Measurements from ENCODE around the gene ZNF134.

Gene ZNF134

DNA sequence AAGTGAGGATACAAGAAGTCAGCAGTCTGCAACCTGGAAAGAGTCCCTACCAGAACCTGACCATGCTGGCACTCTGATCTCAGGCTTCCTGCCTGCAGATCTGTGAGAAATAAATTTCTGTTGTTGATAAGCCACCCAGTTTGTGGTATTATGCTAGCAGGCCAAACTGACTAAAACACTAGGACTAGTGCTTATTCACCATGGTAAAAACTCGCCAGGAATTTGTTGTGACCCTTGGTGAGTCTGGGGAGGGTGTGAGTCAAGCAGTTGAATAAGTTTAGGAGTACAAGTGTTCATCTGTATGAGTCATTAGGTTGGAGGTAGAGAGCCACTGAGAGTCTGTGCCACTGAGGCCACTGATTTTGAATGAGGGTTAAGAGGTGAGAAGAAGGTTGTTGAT lies 26.5 kb upstream of the ZNF134 start:
- Histone ChIP-seq H3K27me3 (ENCODE audit: insufficient read depth, poor library complexity, severe bottlenecking) (no peaks in the 10 kb centered on the region), H3K4me3 (ENCODE audit: severe bottlenecking) (no peak overlapping the region), H3K36me3 (ENCODE audit: low read depth) (peaks cover 55% of the 10 kb centered on the region), H3K9me3 (ENCODE audit: severe bottlenecking) (peaks cover 32% of the 10 kb centered on the region), H3K4me1 (ENCODE audit: insufficient read depth, poor library complexity, severe bottlenecking) (no peaks in the 10 kb centered on the region), H3K27ac (ENCODE audit: poor library complexity, severe bottlenecking) (no peak overlapping the region)
- TF ChIP-seq, protein P1, sequence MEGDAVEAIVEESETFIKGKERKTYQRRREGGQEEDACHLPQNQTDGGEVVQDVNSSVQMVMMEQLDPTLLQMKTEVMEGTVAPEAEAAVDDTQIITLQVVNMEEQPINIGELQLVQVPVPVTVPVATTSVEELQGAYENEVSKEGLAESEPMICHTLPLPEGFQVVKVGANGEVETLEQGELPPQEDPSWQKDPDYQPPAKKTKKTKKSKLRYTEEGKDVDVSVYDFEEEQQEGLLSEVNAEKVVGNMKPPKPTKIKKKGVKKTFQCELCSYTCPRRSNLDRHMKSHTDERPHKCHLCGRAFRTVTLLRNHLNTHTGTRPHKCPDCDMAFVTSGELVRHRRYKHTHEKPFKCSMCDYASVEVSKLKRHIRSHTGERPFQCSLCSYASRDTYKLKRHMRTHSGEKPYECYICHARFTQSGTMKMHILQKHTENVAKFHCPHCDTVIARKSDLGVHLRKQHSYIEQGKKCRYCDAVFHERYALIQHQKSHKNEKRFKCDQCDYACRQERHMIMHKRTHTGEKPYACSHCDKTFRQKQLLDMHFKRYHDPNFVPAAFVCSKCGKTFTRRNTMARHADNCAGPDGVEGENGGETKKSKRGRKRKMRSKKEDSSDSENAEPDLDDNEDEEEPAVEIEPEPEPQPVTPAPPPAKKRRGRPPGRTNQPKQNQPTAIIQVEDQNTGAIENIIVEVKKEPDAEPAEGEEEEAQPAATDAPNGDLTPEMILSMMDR (IDR thresholded peaks at IDR 0.05; ENCODE audit: poor library complexity, severe bottlenecking) = no peak
- no peak for DNase-seq (ENCODE audit: low spot score)
- ATAC-seq (ENCODE audit: low read depth) = no peak

DNA sequence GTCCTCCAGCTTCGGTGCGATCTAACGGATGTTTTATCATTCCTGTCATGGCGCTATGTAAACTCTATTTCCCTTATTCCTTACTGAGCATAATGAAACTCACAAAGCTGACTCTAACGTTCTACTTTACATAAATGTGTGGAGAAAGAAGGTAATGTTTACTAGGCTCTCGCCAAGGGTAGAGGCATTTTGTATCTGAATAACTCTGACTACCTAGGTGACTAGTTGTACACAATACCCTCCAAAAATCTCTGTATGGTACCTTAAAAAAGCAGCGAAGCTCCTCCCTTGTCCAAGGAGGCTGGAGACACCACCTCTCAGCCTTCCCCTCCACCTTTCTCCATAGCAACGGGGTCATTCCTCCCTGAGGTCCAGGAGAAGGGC lies 14.7 kb upstream of the ZNF134 start:
- H3K4me1 ChIP-seq (ENCODE audit: insufficient read depth, poor library complexity, severe bottlenecking) = peaks cover 2% of the 10 kb centered on the region
- no peak; the same call in 2 of the 3 replicates for ATAC-seq (ENCODE audit: low read depth)
- peaks cover 7% of the 10 kb centered on the region for H3K9me3 ChIP-seq (ENCODE audit: severe bottlenecking)
- H3K27ac ChIP-seq (ENCODE audit: poor library complexity, severe bottlenecking) = no peak overlapping the region
- peak overlapping the region; percentile 83 for H3K4me3 ChIP-seq (ENCODE audit: severe bottlenecking)
- no peak for DNase-seq (ENCODE audit: low spot score)
- no peaks in the 10 kb centered on the region for H3K27me3 ChIP-seq (ENCODE audit: insufficient read depth, poor library complexity, severe bottlenecking)
- TF ChIP-seq, protein P1 (IDR thresholded peaks at IDR 0.05; ENCODE audit: poor library complexity, severe bottlenecking) = no peak
- H3K36me3 ChIP-seq (ENCODE audit: low read depth) = peaks cover 7% of the 10 kb centered on the region; the same call in 1 of the 2 replicates

DNA sequence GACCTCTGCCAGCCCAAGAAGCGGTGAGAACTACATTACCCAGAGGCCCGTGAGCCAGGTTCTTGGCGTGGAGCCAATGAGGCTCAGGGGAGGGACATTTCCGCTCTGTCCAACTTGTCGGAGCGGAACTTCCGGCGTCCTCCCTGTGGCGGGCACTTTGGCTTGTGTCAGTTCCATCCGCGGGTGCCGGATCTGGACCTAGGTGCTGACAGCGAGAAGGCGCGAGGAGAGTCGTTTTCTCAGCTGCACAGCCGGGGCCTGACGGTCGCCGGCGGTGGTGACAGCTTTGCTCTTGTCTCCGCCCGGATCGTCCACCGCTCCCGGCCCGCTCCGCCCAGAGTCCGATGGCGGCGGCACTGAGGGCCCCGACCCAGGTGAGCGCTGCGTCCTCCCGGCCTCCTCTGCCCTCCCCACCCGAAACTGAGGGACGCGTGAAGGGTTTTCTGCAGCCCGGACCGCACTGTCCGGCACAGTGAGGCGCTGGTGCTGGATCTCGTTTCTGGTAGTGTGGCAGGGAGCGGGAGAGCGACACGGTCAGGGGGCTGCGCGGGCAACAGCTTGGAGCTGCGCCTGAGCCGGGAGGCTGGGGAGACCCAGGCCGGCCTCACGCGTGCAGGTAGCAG lies 14.2 kb upstream of the ZNF134 start, which contains the start of gene ZNF530:
Gene ZNF530 (plus strand): TSS at position 125 of the 623 bp plus-strand sequence. CDS start 4,461 bp downstream, outside the sequence.
- H3K36me3 ChIP-seq (ENCODE audit: low read depth) = peaks cover 12% of the 10 kb centered on the region
- ATAC-seq (ENCODE audit: low read depth) = peak; percentile 96
- TF ChIP-seq, protein P1 (IDR thresholded peaks at IDR 0.05; ENCODE audit: poor library complexity, severe bottlenecking) = peak; percentile 8
- H3K27ac ChIP-seq (ENCODE audit: poor library complexity, severe bottlenecking) = no peak within 1 kb of the TSS
- peak; percentile 91 for DNase-seq (ENCODE audit: low spot score)
- H3K27me3 ChIP-seq (ENCODE audit: insufficient read depth, poor library complexity, severe bottlenecking) = no peaks in the 10 kb centered on the region
- H3K4me3 ChIP-seq (ENCODE audit: severe bottlenecking) = peak within 1 kb of the TSS; percentile 83
- peaks cover 2% of the 10 kb centered on the region for H3K4me1 ChIP-seq (ENCODE audit: insufficient read depth, poor library complexity, severe bottlenecking)
- peaks cover 6% of the 10 kb centered on the region for H3K9me3 ChIP-seq (ENCODE audit: severe bottlenecking)

DNA sequence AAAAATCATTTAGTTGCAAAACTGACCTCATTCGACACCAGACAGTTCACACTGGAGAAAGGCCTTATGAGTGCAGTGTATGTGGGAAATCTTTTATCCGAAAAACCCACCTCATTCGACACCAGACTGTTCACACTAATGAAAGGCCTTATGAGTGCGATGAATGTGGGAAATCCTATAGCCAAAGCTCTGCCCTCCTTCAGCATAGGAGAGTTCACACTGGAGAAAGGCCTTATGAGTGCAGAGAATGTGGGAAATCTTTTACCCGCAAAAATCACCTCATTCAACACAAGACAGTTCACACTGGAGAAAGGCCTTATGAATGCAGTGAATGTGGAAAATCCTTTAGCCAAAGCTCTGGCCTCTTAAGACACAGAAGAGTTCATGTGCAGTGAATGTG lies 7.1 kb upstream of the ZNF134 start:
- ATAC-seq (ENCODE audit: low read depth) (no peak), DNase-seq (ENCODE audit: low spot score) (no peak)
- TF ChIP-seq, protein P1 (IDR thresholded peaks at IDR 0.05; ENCODE audit: poor library complexity, severe bottlenecking) = no peak
- peaks cover 12% of the 10 kb centered on the region for H3K9me3 ChIP-seq (ENCODE audit: severe bottlenecking)
- no peak overlapping the region for H3K27ac ChIP-seq (ENCODE audit: poor library complexity, severe bottlenecking)
- H3K36me3 ChIP-seq (ENCODE audit: low read depth) = peaks cover 45% of the 10 kb centered on the region
- H3K4me1 ChIP-seq (ENCODE audit: insufficient read depth, poor library complexity, severe bottlenecking) = no peaks in the 10 kb centered on the region
- H3K27me3 ChIP-seq (ENCODE audit: insufficient read depth, poor library complexity, severe bottlenecking) = no peaks in the 10 kb centered on the region
- H3K4me3 ChIP-seq (ENCODE audit: severe bottlenecking) = no peak overlapping the region

DNA sequence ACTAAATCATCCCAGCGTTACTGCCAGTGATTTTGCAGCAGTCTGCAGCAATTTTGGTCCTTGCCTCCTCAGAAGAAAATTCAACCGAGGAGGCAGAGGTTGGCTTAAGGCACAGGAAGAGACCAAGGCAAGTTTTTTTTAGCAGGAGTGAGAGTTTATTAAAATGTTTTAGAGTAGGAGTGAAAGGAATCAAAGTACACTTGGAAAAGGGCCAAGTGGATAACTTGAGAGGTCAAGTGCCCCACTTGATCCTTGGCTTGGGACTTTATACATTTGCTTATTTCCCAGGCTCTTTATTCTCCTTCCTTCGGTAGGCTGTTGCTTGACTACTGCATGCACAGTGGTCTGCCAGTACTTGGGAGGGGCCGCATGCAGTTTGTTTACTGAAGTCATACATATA lies 2.9 kb upstream of the ZNF134 start:
- Histone ChIP-seq H3K36me3 (ENCODE audit: low read depth) (peaks cover 31% of the 10 kb centered on the region), H3K27me3 (ENCODE audit: insufficient read depth, poor library complexity, severe bottlenecking) (no peaks in the 10 kb centered on the region), H3K4me3 (ENCODE audit: severe bottlenecking) (no peak overlapping the region), H3K9me3 (ENCODE audit: severe bottlenecking) (peaks cover 21% of the 10 kb centered on the region), H3K4me1 (ENCODE audit: insufficient read depth, poor library complexity, severe bottlenecking) (no peaks in the 10 kb centered on the region), H3K27ac (ENCODE audit: poor library complexity, severe bottlenecking) (no peak overlapping the region)
- ATAC-seq (ENCODE audit: low read depth) (no peak), DNase-seq (ENCODE audit: low spot score) (no peak)
- TF ChIP-seq, protein P1 (IDR thresholded peaks at IDR 0.05; ENCODE audit: poor library complexity, severe bottlenecking) = no peak

All from RWPE2 (cell line).